NCI-H2029 treated with DMSO at 0.1 percent for 48 hours (cell line): ENCODE results near the gene STAG1.
"Not testable (repeated sequence)": the region's sequence is repeated elsewhere in the genome, so short reads cannot be mapped to it uniquely, and the experiment has no call there.

Source experiments
- DNase-seq: peaks from one replicate; lab custom pipeline; 2025; lab: John Stamatoyannopoulos, UW

STAG1 gene

GRCh38 chr3:136645915-136646314 is 106.3 kb downstream of the STAG1 start:
- no peak for DNase-seq

DNA sequence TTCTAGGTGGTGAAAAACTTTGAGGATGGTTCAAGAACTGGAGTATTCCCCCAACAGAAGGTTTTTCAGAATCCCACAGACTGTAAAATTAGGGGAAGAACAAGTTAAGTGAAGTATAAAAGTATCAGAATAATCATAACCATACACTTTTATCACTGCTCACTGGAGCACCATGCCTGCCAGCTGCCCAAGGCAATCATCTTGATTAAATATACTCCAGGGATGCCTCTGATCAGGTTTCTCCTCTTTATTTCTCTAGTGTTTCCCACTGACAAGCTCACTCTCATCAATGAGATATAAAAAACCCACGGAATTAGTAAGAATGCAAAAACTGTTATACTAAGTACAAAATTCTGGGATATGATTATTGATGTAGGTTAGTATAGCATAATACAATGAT is 108.0 kb downstream of the STAG1 start:
- no peak for DNase-seq

GRCh38 chr3:136643380-136643779 is 108.8 kb downstream of the STAG1 start:
- DNase-seq: not testable (repeated sequence)

DNA sequence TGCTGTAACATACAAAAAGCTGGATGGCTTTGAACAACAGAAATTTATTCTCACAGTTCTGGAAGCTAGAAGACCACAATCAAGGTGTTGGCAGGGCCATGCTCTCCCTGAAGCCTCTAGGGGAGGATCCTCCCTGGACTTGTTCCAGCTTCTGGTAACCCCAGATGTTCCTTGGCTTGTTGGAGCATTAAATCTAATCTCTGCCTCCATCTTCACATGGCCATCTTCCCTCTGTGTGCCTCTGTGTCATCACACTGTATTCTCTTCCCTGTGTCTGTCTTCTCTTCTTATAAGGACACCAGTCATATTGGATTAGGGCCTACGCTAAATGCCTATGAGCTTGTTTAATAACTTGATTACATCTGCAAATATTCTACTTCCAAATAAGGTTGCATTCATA is 109.5 kb downstream of the STAG1 start:
- no peak for DNase-seq

- no peak for DNase-seq
Observed at GRCh38 chr3:136639069-136639468, 113.1 kb downstream of the STAG1 start.

- no peak for DNase-seq
Observed at GRCh38 chr3:136637176-136637575, 115.0 kb downstream of the STAG1 start.

DNA sequence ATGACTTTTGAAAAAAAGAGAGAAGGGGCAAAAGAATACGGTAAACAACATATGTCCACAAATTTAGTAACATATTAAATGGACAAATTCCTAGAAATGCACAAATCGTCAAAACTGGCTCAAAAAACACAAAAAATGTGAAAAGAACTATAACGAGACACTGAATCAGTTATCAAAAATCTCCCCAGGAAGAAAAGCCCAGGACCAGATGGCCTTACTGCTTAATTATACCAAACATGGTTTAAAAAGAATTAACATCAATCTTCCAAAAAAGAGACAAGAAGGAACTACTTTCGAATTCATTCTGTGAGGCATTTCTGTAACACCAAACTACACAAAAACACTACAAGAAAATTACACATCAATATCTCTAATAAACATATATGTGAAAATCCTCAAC is 117.4 kb downstream of the STAG1 start:
- DNase-seq: no peak

DNA sequence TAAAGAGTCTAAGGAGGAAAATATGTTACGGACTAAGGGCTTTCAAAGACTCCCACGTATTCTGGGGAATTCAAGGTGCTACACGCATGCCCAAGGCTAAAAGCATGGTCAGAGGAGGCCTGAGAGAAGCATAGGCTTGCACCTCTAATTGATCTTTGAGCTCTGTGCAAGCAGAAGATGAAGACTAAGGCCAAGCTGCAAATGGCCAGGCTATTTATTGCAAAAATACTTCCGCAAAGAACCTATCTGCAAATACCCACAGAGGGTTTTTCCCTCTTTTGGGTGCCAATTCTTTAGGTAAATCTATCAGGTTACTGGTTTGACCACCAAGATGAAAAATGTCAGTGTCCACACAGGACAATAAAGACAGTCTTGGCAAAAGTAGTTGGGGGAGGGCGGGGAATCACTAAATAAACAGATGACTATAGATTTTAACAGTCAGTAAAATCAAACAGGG is 119.5 kb downstream of the STAG1 start:
- DNase-seq: peak; percentile 20

GRCh38 chr3:136631424-136631823 is 120.8 kb downstream of the STAG1 start:
- no peak for DNase-seq

- no peak for DNase-seq
Observed at GRCh38 chr3:136630915-136631314, 121.3 kb downstream of the STAG1 start.

GRCh38 chr3:136626493-136626892 is 125.7 kb downstream of the STAG1 start:
- no peak for DNase-seq

- no peak for DNase-seq
Observed at GRCh38 chr3:136624894-136625815, 127.0 kb downstream of the STAG1 start.

- no peak for DNase-seq
Observed at GRCh38 chr3:136624371-136624770, 127.8 kb downstream of the STAG1 start.

DNA sequence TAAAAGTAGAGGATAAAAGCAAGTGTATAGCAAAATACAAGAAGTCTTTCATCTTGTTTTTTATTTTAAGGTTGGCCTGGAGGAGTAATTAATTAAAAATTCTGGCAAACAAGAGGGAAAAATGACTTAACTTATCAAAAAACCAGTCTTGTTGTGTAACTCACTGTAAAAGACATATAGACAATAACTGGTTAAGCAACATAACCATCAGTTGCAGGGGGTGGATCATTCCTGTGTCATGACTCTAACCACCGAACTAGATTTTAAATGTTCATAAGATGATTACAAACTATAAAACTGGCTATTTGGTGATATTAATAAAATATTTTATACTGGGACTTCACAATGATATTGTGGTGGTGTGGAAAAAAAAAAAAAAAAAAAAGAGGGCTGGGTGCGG is 130.6 kb downstream of the STAG1 start:
- no peak for DNase-seq

- DNase-seq: no peak
Observed at GRCh38 chr3:136620436-136620835, 131.7 kb downstream of the STAG1 start.

DNA sequence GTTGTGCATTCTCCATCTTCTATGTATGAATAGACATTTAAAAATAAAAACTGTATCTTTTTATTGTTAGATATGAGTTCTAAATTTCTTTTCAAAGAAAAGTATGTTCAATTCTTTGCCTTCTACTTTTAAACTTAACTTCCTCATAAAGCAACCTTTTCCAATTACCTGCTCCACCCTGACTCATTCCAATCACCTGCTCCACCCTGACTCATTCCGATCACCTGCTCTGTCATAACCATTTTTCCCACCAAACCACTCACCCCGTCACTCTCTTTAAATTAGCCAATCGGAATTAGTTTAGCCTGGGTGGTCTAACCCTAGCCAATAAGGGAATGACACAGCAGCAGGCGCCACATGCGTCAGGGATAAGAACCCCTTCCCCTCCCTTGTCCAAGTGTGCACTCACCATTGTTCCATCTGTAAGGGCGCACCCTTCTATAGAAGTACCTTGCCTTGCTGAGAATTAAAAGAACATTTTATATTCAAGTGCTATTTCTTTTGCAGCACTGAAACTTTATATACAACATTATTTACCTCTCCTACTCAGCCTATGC is 134.1 kb downstream of the STAG1 start:
- DNase-seq: not testable (repeated sequence)

DNA sequence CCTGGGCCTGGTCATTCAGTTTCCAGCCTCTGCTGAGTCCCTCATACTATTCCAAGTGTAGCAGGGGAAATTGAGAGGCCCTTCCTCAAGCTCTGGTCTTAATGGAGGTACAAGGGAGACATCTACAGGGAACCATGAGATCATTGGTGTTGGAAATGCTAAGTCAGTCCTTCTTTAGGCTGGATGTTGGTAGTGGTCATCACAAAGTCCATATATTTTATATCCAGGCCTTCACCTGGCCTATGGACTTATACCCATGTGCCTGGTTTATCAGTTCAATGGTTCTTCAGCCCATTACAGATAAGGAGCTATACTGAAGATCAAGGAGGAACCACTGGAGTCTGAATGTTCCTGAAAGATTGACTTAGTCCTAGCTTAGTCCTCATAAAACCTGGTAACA is 135.0 kb downstream of the STAG1 start:
- no peak for DNase-seq

DNA sequence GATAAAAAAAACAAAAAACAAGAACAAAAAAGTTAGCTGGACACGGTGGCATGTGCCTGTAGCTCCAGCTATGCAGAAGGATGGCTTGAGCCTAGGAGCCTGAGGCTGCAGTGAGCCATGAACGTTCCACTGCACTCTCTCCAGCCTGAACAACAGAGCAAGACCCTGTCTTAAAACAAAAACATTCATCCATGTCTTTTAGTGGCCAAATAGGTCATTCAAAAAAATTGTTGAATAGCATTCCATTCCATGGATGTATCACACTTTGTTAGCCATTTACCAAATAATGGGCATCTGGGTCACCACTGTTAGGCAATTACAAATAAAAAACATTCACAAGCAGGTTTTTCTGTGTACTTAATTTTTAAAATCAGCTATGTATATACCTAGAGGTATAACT is 139.7 kb downstream of the STAG1 start:
- DNase-seq: no peak

DNA sequence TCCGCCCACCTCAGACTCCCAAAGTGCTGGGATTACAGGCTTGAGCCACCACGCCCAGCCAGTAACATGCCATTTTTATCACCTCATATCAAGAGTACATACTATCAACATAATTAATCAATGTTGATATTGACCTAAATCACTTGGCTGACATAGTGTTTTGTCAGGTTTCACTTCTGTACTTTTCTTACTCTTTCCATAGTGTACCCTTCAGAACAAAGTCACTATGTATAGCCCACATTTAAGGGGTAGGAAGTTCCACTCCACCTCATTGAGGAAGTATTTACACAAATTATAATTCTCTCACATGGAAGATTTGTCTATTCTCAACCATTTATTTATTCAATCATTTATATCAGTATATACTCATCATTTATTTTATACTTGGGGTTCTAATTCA is 145.2 kb downstream of the STAG1 start:
- no peak for DNase-seq

DNA sequence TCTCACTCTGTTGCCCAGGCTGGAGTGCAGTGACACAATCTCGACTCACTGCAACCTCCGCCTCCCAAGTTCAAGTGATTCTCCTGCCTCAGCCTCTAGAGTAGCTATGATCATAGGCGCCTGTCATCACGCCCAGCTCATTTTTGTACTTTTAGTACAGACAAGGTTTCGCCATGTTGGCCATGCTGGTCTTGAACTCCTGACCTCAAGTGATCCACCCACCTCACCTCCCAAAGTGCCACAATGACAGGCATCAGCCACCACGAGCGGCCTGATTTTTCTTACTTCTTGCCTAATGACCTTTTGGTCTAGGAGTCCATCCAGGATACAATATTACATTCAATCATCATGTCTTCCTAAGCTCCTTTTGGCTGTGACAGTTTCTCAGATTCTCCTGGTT is 146.0 kb downstream of the STAG1 start:
- not testable (repeated sequence) for DNase-seq

DNA sequence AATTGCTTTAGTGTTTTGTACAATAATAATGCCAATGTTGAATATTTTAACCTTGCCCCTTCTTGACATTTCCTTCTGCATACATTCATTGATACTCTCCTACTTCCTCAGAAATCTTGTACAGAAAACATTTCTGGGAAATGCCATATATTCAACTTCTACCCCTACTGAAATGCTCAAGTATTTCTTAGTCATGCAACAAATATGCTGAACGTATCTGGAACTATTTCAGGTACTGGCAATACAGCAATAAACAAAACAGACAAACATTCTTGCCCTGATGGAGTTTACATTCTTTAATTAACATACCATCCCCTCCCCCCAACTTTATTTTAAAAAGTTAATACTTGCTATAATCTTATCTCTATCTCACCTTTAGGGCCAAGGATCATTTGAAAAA is 147.2 kb downstream of the STAG1 start:
- DNase-seq: no peak

DNA sequence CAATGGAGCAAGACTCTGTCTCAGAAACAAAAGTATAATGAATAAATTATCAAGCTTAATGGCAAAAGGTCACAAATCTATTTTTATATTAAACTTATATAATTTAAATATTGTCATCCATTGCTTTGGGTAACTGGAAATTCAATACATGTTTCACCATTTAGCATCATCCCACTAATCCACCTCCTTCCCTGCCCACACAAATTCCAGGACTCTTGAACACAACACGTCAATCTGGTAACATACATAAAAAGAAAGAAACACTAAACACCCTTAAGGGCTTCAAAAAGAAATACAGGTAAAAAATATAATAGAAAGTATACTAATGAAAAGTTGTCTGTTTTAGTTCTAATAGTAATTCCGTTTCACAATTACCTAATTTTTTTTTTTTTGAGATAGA is 149.4 kb downstream of the STAG1 start:
- no peak for DNase-seq

DNA sequence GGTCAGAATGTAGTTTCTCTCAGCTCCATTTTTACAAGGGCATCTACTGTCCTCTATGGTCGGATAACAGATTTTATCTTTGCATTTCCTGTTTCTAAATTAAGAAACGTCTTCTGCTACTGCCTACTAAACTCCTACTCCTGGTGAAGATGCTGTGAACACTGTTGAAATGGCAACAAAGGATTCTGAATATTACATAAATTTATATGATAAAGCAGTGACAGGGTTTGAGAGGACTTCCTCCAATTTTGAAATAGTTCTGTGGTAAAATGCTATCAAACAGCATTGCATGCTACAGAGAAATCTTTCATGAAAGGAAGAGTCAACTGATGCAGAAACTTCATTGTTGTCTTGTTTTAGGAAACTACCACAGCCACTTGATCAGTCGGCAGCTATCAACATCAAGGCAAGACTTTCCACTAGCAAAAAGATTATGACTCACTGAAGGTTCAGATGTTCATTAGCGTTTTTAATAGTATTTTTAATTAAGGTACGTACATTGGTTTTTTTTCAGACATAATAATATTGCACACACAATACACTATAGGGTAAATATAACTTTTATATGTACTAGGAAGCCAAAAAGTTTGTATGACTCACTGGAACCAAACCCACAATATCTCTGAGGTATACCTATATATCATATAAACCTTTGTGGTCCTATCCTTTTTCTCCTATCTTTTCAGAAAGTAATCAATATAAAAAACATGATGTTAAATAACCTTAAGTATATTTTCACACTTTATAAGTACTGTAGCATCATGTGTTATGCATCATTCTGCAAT is 156.1 kb downstream of the STAG1 start:
- no peak for DNase-seq
